HEK293 (cell line): Measurements from ENCODE around the gene ELOVL5.

ENCODE experiments used
- CTCF ChIP-seq: fragments of 450-650 bp; formaldehyde crosslinking; IDR thresholded peaks from 2 replicates; pipeline ENCODE4 v1.5.1; 2016; ENCODE audit warnings: missing biosample characterization, missing genetic modification characterization
- ZNF138 ChIP-seq: fragments of 450-650 bp; formaldehyde crosslinking; IDR thresholded peaks from 2 replicates; pipeline ENCODE4 v1.5.1; 2016; ENCODE audit warnings: missing biosample characterization, missing genetic modification characterization, borderline replicate concordance
- ZNF571 ChIP-seq: fragments of 450-650 bp; formaldehyde crosslinking; IDR thresholded peaks from 2 replicates; pipeline ENCODE4 v1.5.0; 2017; ENCODE audit warnings: missing biosample characterization, missing genetic modification characterization

GRCh38 chr6:53321701-53322100 lies 27.0 kb downstream of the ELOVL5 start:
- TF ChIP-seq CTCF (tag by site-specific recombination): no peak
- no peak for TF ChIP-seq ZNF138 (tag by site-specific recombination)
- TF ChIP-seq ZNF571 (tag by site-specific recombination): no peak
